Caco-2 (cell line): ENCODE measurements around the gene RPS14. TPM values are rescaled to one million over a fixed set of nuclear protein-coding genes. Genes with fewer than 3 reads are reported as not detected.
"Not testable (repeated sequence)": the region's sequence is repeated elsewhere in the genome, so short reads cannot be mapped to it uniquely, and the experiment has no call there.

Experiments used
- BruUV-seq: library from RNA; stranded (reverse); fragments of 400-500 nt; replicated peaks from 2 replicates; lab custom pipeline; 2021; lab: Mats Ljungman, UMichigan
- CTCF ChIA-PET: fragments of 300-600 bp; sonication (Branson Sonifier 250); formaldehyde crosslinking; loops from one replicate; lab custom pipeline; 2022; ENCODE audit warnings: antibody characterized with exemption; lab: Charles Lee
- POLR2A ChIA-PET: fragments of 300-600 bp; sonication (Branson Sonifier 250); formaldehyde crosslinking; loops from one replicate; lab custom pipeline; 2022; ENCODE audit warnings: antibody characterized with exemption; lab: Charles Lee
- DNase-seq, 2 experiments: peaks; one replicate each; pipeline versions ENCODE4 v3.0.0 to v3.0.0-alpha.2; 2020 to 2022
- H3K27me3 ChIP-seq: replicated peaks from 2 replicates; pipeline ENCODE4 v1.6.0; 2011; ENCODE audit warnings: low read length; ENCODE audit not compliant: control insufficient read depth, insufficient read depth
- H3K36me3 ChIP-seq: 2 replicates; pipeline ENCODE4 v1.5.1; 2011; ENCODE audit warnings: low read length; ENCODE audit not compliant: control insufficient read depth, insufficient read depth
- H3K4me1 ChIP-seq: fragments of 250-450 bp; sonication (Bioruptor Pico); 2 replicates; pipeline ENCODE4 v1.5.1; 2020; ENCODE audit warnings: mild to moderate bottlenecking
- H3K4me3 ChIP-seq: 2 replicates; pipeline ENCODE4 v1.5.1; 2011; ENCODE audit warnings: low read depth, mild to moderate bottlenecking, control low read depth, low read length
- H3K9me3 ChIP-seq: fragments of 250-450 bp; sonication (Bioruptor Pico); 2 replicates; pipeline ENCODE4 v1.5.1; 2020; ENCODE audit warnings: mild to moderate bottlenecking, moderate library complexity
- H3K27ac Mint-ChIP-seq: one replicate; pipeline ENCODE4 v1.8.0; 2022; ENCODE audit warnings: mixed read lengths; ENCODE audit not compliant: unreplicated experiment
- H3K27me3 Mint-ChIP-seq: one replicate; pipeline ENCODE4 v1.8.0; 2022; ENCODE audit warnings: mixed read lengths; ENCODE audit not compliant: insufficient read depth, unreplicated experiment
- H3K36me3 Mint-ChIP-seq: one replicate; pipeline ENCODE4 v1.8.0; 2022; ENCODE audit warnings: mild to moderate bottlenecking, mixed read lengths; ENCODE audit not compliant: insufficient read depth, unreplicated experiment
- H3K4me1 Mint-ChIP-seq: one replicate; pipeline ENCODE4 v1.8.0; 2022; ENCODE audit warnings: low read depth, mixed read lengths; ENCODE audit not compliant: unreplicated experiment
- H3K4me3 Mint-ChIP-seq: one replicate; pipeline ENCODE4 v1.8.0; 2022; ENCODE audit warnings: mild to moderate bottlenecking, moderate library complexity, mixed read lengths; ENCODE audit not compliant: unreplicated experiment
- H3K9me3 Mint-ChIP-seq: one replicate; pipeline ENCODE4 v1.8.0; 2022; ENCODE audit warnings: mixed read lengths; ENCODE audit not compliant: unreplicated experiment
- CTCF ChIP-seq, 2 experiments: fragments of 200-600 bp in 1 of 2; IDR thresholded peaks; 1 replicate in 1 of 2; 2 replicates in 1 of 2; pipeline versions ENCODE4 v1.5.1 to v1.8.0; 2011 to 2022; ENCODE audit warnings: antibody characterized with exemption in 1 of 2, control low read depth in 1 of 2, inconsistent platforms in 1 of 2, low read depth in 1 of 2, low read length in 1 of 2, mild to moderate bottlenecking in 1 of 2, moderate library complexity in 1 of 2; ENCODE audit not compliant: insufficient read depth in 1 of 2, severe bottlenecking in 1 of 2, unreplicated experiment in 1 of 2
- intact Hi-C: fragments of 100-400 bp; cut with micrococcal nuclease; formaldehyde crosslinking; loops from one replicate; pipeline ENCODE4 v1.10.0; 2022; ENCODE audit not compliant: unreplicated experiment
- total RNA-seq: library from RNA; stranded (reverse); gene quantifications from 2 replicates; pipeline ENCODE4 v1.2.3, GENCODE V29; 2022

The RPS14 gene
- total RNA-seq, 1 experiment from 2014 or later = 2,300 TPM

DNA sequence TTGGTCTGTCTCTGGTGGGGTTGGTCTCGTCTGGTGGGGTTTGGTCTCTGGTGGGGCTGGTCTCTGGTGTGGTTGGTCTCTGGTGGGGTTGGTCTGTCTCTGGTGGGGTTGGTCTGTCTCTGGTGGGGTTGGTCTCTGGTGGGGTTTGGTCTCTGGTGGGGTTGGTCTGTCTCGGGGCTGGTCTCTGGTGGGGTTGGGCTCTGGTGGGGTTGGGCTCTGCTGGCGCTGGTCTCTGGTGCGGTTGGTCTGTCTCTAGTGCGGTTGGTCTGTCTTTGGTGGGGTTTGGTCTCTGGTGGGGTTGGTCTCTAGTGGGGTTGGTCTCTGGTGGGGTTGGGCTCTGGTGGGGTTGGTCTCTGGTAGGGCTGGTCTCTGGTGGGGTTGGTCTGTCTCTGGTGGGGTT lies 20.6 kb downstream of the RPS14 start:
- Mint-ChIP-seq H3K27me3 (no peaks in the 10 kb centered on the region), H3K9me3 (no peaks in the 10 kb centered on the region), H3K27ac (peak overlapping the region; percentile 72), H3K4me1 (peaks cover 22% of the 10 kb centered on the region), H3K4me3 (no peak overlapping the region), H3K36me3 (peaks cover 4% of the 10 kb centered on the region)
- no TSS peak for BruUV-seq
- CTCF ChIA-PET = no interaction called here
- intact Hi-C loops = loop anchor here (1.0 to 2.0 kb wide), 2 partner anchors 14 to 16 kb away; partner anchors contain the start of gene CD74
- no peak for TF ChIP-seq CTCF (IDR thresholded peaks at IDR 0.05; ENCODE audit: insufficient read depth in 1 of 2, low read depth in 1 of 2, low read length in 1 of 2, severe bottlenecking in 1 of 2, unreplicated experiment in 1 of 2)
- H3K9me3 ChIP-seq = no peaks in the 10 kb centered on the region
- H3K4me1 ChIP-seq = peaks cover 16% of the 10 kb centered on the region
- no peak for DNase-seq
- H3K36me3 ChIP-seq = no peaks in the 10 kb centered on the region
- POLR2A ChIA-PET = interaction anchor here (0.6 to 1.2 kb wide), 2 partner anchors 16 to 18 kb away, joined by 4 to 7 read pairs; partner anchors contain the start of gene CD74
- H3K4me3 ChIP-seq = no peak overlapping the region
- H3K27me3 ChIP-seq = no peaks in the 10 kb centered on the region

GRCh38 chr5:150428106-150428876 lies 21.2 kb downstream of the RPS14 start:
- Histone ChIP-seq H3K4me3 (no peak overlapping the region), H3K36me3 (no peaks in the 10 kb centered on the region), H3K27me3 (no peaks in the 10 kb centered on the region), H3K4me1 (peaks cover 16% of the 10 kb centered on the region), H3K9me3 (no peaks in the 10 kb centered on the region)
- no TSS peak for BruUV-seq
- H3K4me1 Mint-ChIP-seq = peaks cover 22% of the 10 kb centered on the region
- TF ChIP-seq CTCF (IDR thresholded peaks at IDR 0.05; ENCODE audit: insufficient read depth in 1 of 2, low read depth in 1 of 2, low read length in 1 of 2, severe bottlenecking in 1 of 2, unreplicated experiment in 1 of 2) = no peak
- intact Hi-C loops = loop anchor here (1.0 to 2.0 kb wide), 2 partner anchors 15 kb away; partner anchors contain the start of gene CD74
- ChIA-PET CTCF (no interaction called here), POLR2A (interaction anchor here (0.6 to 1.2 kb wide), 2 partner anchors 16 to 18 kb away, joined by 4 to 7 read pairs; partner anchors contain the start of gene CD74)
- H3K36me3 Mint-ChIP-seq = peaks cover 4% of the 10 kb centered on the region
- DNase-seq = peak; percentile 66 to 85
- peak overlapping the region; percentile 19 for H3K4me3 Mint-ChIP-seq
- no peaks in the 10 kb centered on the region for H3K9me3 Mint-ChIP-seq
- H3K27ac Mint-ChIP-seq = peak overlapping the region; percentile 72
- no peaks in the 10 kb centered on the region for H3K27me3 Mint-ChIP-seq

GRCh38 chr5:150426165-150426564 lies 23.4 kb downstream of the RPS14 start:
- H3K9me3 ChIP-seq, intact Hi-C loops, H3K9me3 Mint-ChIP-seq, DNase-seq, H3K36me3 ChIP-seq, H3K4me3 ChIP-seq, H3K27me3 Mint-ChIP-seq, BruUV-seq, H3K4me3 Mint-ChIP-seq, H3K27ac Mint-ChIP-seq, H3K36me3 Mint-ChIP-seq, POLR2A ChIA-PET, H3K27me3 ChIP-seq: not testable (repeated sequence)
- peaks cover 16% of the 10 kb centered on the region for H3K4me1 ChIP-seq
- peaks cover 22% of the 10 kb centered on the region for H3K4me1 Mint-ChIP-seq
- CTCF ChIA-PET = interaction anchor here (1.6 kb wide), 1 partner anchor 10 kb away, joined by 3 read pairs; no protein-coding TSS in a partner anchor
